Fibroblast of skin of left biceps (primary cell): ENCODE results near the gene PPA1.
"Not testable (repeated sequence)": the region's sequence is repeated elsewhere in the genome, so short reads cannot be mapped to it uniquely, and the experiment has no call there.

Experiments
- DNase-seq, 2 experiments: peaks; one replicate each; pipeline ENCODE4 v3.0.0-alpha.2; 2013; ENCODE audit warnings: low read depth in 2 of 2

PPA1 gene

DNA sequence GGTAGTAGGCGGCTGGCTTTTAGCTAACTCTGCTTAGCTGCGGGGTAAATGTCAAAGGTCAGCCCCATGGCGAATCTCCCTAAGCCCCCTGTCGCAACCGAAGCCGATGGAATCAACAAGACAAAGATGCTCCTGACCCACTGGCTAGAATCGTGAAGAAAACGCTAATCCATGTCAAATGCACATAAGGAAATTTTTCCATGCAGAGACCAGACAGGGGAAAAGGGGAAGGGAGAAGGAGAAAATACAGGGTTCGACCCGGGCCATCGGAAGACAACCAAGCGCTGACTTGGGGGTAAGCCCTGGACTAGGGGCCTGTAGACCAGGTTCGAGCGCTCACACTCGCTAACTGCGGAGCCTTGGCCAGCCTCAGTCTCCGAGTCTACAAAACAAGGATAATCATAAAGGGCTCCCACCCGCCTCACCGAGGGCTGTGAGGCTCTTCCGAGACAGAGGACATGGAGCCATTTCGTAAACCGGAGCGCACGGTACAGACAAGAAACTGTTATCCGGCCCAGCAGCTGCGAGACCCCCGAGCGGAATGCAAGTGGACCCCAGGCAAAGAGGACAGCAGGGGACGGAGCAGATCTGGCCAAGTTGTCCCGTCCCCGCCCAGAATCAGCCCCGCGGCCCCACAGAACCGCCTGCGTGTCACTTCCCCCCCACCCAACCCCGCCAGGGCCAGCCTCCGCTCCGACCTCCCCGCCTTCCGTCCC lies 63.4 kb downstream of the PPA1 start:
- no peak for DNase-seq

DNA sequence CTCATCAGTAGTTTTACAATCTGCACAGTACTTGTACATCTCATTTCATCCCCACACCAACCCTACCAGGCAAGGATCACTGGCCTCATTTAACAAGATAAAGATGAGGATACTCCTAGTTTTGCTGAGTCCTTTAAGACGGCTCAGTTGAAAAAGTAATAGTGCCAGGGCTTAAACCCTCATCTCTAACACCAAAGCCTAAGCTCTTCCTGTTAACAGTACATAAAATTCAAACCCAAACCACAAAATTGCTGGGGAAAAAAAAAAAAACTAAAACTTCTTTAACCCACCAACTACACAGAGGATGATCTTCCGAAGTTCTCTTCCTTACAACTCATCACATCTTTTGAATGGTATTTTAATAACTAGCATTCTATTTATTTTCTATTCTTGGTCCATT lies 64.2 kb downstream of the PPA1 start:
- DNase-seq: no peak

DNA sequence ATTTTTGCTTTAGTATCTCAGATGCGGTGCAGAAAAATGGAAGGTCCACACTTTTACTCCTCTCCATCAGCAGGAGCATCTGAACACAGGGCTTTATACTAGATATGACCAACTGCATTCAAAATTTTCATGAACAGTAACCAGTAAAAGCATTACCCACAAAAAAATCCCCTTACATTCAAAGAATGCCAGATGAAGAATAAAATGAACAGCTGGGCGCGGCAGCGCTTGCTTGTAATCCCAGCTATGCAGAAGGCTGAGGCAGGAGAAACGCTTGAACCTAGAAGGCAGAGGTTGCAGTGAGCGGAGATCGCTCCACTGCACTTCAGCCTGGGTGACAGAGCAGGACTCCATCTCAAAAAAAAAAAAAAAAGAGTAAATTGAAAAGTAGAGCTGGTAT lies 66.0 kb downstream of the PPA1 start:
- no peak for DNase-seq

DNA sequence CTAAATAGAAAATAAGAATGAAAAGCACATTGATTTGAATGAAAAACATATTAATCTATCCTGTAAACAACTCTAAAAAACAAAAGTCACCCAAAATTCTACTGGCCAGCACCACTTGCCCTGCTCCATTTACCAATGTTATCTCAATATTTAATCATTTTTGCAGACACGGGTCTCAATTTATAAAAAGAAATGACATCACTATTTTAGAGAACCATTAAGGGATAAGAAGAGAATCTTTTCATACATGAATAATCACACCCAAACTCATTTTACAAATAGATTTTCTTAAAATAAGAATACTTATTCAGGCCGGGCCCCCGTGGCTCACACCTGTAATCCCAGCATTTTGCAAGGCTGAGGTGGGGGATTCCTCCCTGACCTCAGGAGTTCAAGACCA lies 66.8 kb downstream of the PPA1 start:
- DNase-seq: no peak

DNA sequence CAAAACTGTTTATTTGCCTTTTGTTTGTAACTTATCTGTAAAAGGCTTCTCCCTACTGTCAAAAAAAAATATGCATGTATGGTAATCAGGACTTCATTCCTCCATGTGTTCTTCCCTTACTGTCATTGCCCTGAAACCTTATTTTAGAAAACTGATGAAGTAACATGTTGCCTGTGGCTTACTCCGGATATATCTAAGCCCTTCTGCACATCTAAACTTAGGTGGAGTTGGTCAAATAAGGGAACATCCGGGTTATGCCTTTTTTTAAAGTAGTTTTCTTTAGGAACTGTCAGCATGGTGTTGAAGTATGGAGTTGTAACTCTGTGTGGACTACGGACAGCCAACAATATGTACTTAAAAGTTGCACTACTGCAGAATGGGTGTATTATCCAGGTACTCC lies 69.1 kb downstream of the PPA1 start:
- DNase-seq: no peak

DNA sequence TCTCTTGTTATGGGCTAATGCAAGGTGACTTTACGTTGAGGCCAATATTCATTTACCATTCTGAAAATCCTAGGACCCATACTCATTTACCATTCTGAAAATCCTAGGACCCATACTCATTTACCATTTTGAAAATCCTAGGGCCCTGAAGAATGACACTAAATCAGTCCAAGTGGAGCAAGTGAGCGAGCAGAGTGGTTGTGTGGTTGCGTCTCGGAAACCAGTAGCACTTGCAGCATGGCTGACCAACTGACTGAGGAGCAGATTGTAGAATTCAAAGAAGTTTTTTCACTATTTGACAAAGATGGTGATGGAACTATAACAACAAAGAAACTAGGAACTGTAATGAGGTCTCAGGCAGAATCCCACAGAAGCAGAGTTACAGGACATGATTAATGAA lies 69.8 kb downstream of the PPA1 start:
- no peak for DNase-seq

DNA sequence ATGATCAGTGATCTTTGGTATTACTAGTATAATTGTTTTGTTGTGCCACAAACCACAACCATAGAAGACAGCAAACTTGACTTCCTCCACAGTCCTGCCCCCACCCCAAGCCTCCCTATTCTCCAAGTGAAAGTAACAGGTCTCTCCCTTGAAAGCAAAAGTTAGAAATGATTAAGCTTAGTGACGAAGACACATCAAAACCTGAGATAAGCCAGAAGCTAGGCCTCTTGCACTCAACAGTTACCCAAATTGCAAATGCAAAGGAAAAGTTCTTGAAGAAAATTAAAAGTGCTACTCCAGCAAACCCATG lies 70.4 kb downstream of the PPA1 start:
- DNase-seq: no peak

DNA sequence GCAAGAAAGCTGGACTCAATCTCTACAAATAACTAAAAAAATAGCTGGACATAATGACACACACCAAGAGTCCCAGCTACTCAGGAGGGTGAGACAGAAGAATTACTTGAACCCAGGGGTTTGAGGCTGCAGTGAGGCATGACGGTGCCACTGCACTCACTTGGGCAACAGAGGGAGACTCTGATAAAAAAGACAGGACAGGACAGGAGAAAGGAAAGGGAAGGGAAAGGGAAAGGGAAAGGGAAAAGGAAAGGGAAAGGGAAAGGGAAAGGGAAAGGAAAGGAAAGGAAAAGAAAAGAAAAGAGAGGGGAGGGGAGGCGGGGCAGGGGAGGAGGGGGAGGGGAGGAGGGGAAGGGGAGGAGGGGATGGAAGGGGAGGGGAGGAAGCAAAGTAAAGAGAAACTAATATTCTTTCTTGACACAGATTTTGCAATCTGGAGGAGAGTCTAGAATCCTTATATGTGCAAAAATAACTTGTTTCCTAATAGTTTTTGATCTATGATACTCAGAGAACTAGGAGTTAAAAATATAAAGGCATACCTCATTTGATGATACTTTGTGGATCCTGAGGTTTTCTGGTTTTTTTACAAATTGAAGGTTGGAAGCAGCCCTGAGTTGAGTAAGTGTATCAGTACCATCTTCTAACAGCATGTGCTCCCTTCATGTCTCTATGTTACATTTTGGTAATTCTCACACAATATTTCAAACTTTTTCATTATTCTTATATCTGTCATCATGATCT lies 70.9 kb downstream of the PPA1 start:
- DNase-seq: no peak

DNA sequence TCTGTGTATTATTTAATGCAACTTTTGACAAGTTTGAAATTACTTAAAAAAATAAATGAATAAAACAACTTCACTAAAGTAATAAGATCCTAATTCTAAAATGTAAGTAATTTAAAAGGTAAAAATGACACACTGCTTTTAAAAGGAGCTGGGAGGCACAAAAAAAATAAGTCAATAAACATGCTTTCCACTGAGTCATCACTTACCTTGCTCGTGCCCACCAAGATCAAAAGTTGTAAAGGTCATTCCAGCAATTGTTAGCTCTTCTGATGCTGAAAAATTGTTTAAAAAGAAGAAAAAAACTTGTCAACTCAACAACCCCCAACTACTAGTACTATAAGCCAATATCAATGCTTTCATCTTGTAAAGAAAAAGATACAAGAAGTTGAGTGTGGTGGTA lies 72.4 kb downstream of the PPA1 start:
- no peak for DNase-seq

DNA sequence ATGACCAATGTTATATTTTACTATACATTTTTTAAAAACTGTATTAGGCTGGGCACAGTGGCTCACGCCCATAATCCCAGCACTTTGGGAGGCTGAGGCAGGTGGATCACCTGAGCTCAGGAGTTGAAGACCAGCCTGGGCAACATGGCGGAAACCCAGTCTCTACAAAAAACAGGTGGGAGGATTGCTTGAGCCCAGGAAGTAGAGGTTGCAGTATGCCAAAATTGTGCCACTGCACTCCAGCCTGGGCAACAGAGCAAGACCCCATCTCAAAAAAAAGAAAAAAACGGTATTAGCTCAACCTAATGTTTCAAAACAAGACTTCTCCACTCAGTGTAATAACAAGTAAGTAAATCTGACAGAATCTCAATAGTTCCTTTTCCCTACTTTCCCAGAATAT lies 73.9 kb downstream of the PPA1 start:
- not testable (repeated sequence) for DNase-seq

DNA sequence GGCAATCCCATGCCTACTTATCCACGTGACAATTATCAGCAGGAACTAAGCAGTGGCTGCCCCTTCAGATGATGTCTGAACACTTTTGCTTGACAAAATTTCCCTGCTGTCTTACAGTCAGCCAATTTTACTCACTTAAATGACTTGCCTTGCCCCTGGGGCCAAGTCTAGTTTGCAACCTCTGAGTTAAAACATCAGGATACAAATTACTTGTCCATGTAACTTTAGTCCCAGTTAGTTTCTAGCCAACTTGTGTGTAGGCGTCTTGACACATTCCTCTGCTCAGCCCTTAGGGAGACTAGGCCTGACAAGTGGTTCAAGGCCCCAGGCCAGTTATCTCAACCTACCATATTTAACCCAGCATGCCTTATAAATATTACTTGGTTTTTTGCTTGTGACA lies 75.1 kb downstream of the PPA1 start:
- DNase-seq: no peak

DNA sequence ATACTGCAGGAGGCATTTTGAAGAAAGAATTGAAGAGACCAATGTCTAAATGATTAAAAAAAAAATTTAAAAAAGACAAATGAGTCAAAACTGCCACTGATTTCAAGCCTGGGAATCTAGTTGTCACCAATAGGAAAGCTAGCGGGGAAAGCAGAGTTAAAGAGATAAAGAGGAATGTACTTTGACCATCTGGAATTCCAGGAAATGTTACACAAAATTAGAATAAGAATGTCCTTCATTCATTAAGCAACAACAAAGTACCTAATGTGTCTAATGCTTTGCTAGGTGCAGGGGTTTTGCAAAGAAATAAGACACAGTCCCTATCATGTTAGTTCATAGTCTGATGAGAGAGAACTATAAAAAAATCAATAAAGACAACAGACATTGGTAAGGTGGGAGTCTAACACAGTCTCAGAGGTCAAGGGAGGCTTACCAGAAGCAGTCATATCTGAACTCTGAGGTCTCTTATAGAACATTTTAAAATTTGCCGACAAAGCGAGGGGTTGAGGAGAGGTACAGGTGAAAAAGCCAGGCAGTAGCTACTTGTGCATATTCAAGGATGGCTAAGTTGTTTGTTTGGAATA lies 77.9 kb downstream of the PPA1 start:
- DNase-seq: no peak
